H1 (cell line): ENCODE measurements around the gene HOXA11. TPM values are rescaled to one million over a fixed set of nuclear protein-coding genes. Genes with fewer than 3 reads are reported as not detected.

ENCODE experiments used
- GABPA ChIP-seq: IDR thresholded peaks from 2 replicates; pipeline ENCODE4 v1.6.1; 2011; ENCODE audit warnings: mild to moderate bottlenecking, low read length, moderate library complexity, borderline replicate concordance; ENCODE audit not compliant: insufficient read depth
- HDAC2 ChIP-seq, 2 experiments: fragments of 300-600 bp in 1 of 2; sonication (generic) in 1 of 2; IDR thresholded peaks; 2 replicates each; pipeline ENCODE4 v1.6.1; 2011 to 2012; ENCODE audit warnings: low read depth in 2 of 2, low read length in 2 of 2, mild to moderate bottlenecking in 2 of 2, moderate library complexity in 2 of 2, borderline replicate concordance in 1 of 2, inconsistent platforms in 1 of 2
- HDAC6 ChIP-seq: IDR thresholded peaks from one replicate; pipeline ENCODE4 v1.7.1; 2012; ENCODE audit warnings: low read depth, mild to moderate bottlenecking, inconsistent platforms, low read length, moderate library complexity
- polyA plus RNA-seq, 7 experiments: library from polyadenylated mRNA; depleted of rRNA in 3 of 7; stranded (reverse) in 5 of 7; unstranded in 2 of 7; fragments of >200 nt in 5 of 7; fragments of 200-250 nt in 2 of 7; gene quantifications; 1 replicate in 5 of 7; 2 replicates in 1 of 7; 4 replicates in 1 of 7; pipeline versions ENCODE4 v1.2.1 to v1.2.3, GENCODE V29; 2011 to 2013; ENCODE audit warnings: missing spikeins in 2 of 7, mixed read lengths in 2 of 7
- total RNA-seq: library from RNA; stranded (reverse); fragmentation: NEBNext Ultra II Directional; extraction: Animal tissue kit (Norgen Biotek cat#: 25700); gene quantifications from 2 replicates; pipeline ENCODE4 v1.2.1, GENCODE V29; 2021

The HOXA11 gene
- total and polyA plus RNA-seq, 2 of the 8 experiments (the other 6 are each of a cell fraction or from before 2014, with no cell fraction given): not detected

DNA sequence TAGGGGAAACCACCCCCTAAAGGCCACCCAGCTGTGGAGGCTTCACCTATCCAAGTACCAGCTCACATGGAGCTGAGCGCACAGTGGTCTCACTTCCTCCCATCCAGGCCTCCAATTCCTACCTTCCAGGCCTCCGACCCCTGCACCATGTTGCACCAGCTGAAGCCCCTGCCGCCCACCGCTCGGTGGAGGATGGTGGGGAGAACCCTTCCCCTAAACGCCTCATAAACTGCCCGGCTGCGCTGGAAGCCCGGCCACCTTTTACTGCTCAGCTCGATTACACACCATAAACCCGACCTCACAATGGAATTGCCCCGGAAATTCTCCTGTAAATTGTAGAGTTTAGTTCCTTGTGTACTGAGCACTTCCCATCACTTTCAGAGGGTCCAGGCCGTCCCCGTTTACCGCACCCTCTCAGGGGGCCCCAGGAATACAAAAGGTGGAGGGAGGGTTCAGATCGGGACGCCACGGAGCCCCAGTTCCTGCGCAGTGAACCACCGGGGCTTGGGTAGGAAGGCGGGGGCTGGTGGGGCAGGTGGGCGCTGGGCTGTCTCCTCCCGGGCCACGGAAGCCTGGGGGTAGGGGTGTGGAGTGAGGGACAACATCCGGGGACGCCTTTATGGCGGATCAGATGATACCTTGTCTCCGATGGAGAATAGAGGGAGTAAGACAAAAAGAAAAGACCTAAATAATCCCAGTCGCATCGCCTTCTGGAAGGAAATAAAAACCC lies 27.2 kb downstream of the HOXA11 start (continued):
- TF ChIP-seq GABPA (no peak), HDAC2 (IDR thresholded peaks at IDR 0.05; ENCODE audit: borderline replicate concordance in 1 of 2, low read depth in 2 of 2, low read length in 2 of 2) (no peak), HDAC6 (no peak)
